Right renal cortex interstitium (tissue), 3 donors: ENCODE results near the gene PTPRA. TPM values are rescaled to one million over a fixed set of nuclear protein-coding genes. Genes with fewer than 3 reads are reported as not detected.
"Not testable (repeated sequence)": the region's sequence is repeated elsewhere in the genome, so short reads cannot be mapped to it uniquely, and the experiment has no call there.

Source experiments
- DNase-seq, 3 donors: peaks; one replicate each; pipeline ENCODE4 v3.0.0-alpha.2; 2013; ENCODE audit warnings: low read depth in 3 of 3, low spot score in 2 of 3
- polyA plus RNA-seq, 3 donors: library from polyadenylated mRNA; unstranded; fragments of 120-200 nt; gene quantifications; one replicate each; pipeline ENCODE4 v1.2.1, GENCODE V29; 2013; ENCODE audit not compliant: insufficient read length in 3 of 3

Gene PTPRA
- 100 to 1,000 TPM; 106 to 117 (median 114) TPM for polyA plus RNA-seq

- DNase-seq = peak; percentile 69 to 89 (median 78)
These were observed at the start of gene PTPRA for GRCh38 chr20:2873010-2873746. PTPRA (plus strand) TSS chr20:2873481; CDS start chr20:2964278, 90,797 bp downstream.

- DNase-seq = no peak
These were observed 47.5 kb upstream of the PTPRA start for GRCh38 chr20:2825761-2826160.

- DNase-seq = no peak
These were observed 46.6 kb upstream of the PTPRA start for GRCh38 chr20:2826655-2827054.

- DNase-seq = no peak
These were observed 43.9 kb upstream of the PTPRA start for GRCh38 chr20:2829376-2829775.

GRCh38 chr20:2831206-2831605, 42.1 kb upstream of the PTPRA start:
- DNase-seq = not testable (repeated sequence)

- DNase-seq = no peak
These were observed 39.5 kb upstream of the PTPRA start for GRCh38 chr20:2833761-2834160.

- DNase-seq = no peak
These were observed 38.7 kb upstream of the PTPRA start for GRCh38 chr20:2834401-2835110.

- DNase-seq = no peak
These were observed 37.9 kb upstream of the PTPRA start for GRCh38 chr20:2835331-2835796.

GRCh38 chr20:2836035-2836434, 37.2 kb upstream of the PTPRA start:
- no peak for DNase-seq

- no peak for DNase-seq
These were observed 35.9 kb upstream of the PTPRA start for GRCh38 chr20:2837221-2837960.

- no peak for DNase-seq
These were observed 35.0 kb upstream of the PTPRA start for GRCh38 chr20:2838170-2838797.

- no peak for DNase-seq
These were observed 34.2 kb upstream of the PTPRA start for GRCh38 chr20:2838847-2839671.

- no peak for DNase-seq
These were observed 33.5 kb upstream of the PTPRA start for GRCh38 chr20:2839732-2840137.

- peak; percentile 70 to 77 (median 76) for DNase-seq
These were observed 32.9 kb upstream of the PTPRA start, which contains the start of the genes PCED1A and VPS16 for GRCh38 chr20:2840138-2840966. PCED1A (minus strand) TSS chr20:2840655; CDS start chr20:2839912, 743 bp downstream. VPS16 (plus strand) TSS chr20:2840745; CDS start chr20:2840775, 30 bp downstream.

- DNase-seq = peak in 1 of 3 donors; percentile 13
These were observed 32.2 kb upstream of the PTPRA start for GRCh38 chr20:2840967-2841531.

- no peak for DNase-seq
These were observed 27.7 kb upstream of the PTPRA start for GRCh38 chr20:2845607-2846006.

GRCh38 chr20:2846698-2847097, 26.6 kb upstream of the PTPRA start:
- no peak for DNase-seq

- no peak for DNase-seq
These were observed 25.5 kb upstream of the PTPRA start for GRCh38 chr20:2847802-2848201.
